T-helper 2 cell treated with Interferon-gamma antibody and Interleukin-4, amounts not matched to agents 100 ng/mL and 5 ng/mL, for 36 hours (primary cell): Measurements from ENCODE around the gene ROCK2. TPM values are rescaled to one million over a fixed set of nuclear protein-coding genes. Genes with fewer than 3 reads are reported as not detected.

Experiments used
- intact Hi-C: fragments of 100-400 bp; cut with micrococcal nuclease; formaldehyde crosslinking; loops from one replicate; pipeline ENCODE4 v1.15.1; 2023
- total RNA-seq: library from RNA; stranded (reverse); gene quantifications from 2 replicates; pipeline ENCODE4 v1.2.3, GENCODE V29; 2022

Gene ROCK2
- 21.5 and 22.1 TPM in 2 replicates for total RNA-seq

DNA sequence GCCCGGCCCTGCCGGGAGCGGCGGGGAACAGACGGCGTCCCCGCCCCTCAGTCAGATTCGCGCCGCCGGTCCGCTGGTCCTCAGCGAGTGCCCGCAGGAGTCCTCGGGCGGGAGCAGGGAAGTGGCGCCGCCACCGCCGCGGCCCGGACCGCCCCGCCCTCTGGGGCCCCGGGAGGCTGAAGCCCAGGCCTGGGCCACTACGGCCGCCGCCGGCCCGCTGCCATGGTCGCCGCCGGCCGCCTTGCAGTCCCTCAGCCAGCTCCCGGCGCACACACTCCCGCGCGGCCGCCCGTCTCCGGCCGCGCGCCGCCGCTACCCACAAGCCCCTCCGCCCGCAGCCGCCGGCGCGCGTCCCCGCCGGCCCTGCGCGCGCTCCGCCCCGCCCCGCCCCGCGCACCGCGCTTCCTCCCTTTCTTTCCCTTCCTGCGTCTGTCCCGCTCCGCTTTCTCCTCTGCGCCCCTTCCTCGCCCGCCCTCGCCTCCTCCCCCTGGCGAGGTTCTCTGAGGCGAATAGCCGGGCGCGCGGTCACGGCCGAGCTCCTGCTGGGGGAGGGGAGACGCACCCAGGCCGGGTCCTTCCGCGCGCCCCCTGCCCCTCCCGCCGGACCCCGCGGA, at the start of gene ROCK2:
Gene ROCK2 (minus strand): TSS at position 295 of the 614 bp plus-strand sequence. CDS start 500 bp downstream, outside the sequence.
- intact Hi-C loops: loop anchor here (1.0 to 10.0 kb wide), 6 partner anchors 123 to 1370 kb away; partner anchors contain the start of genes E2F6, PDIA6, SLC66A3 and TRIB2

GRCh38 chr2:11393711-11394236, 49.3 kb upstream of the ROCK2 start:
- intact Hi-C loops: no loop called here

- intact Hi-C loops: no loop called here
Measured at GRCh38 chr2:11391942-11392266, 47.5 kb upstream of the ROCK2 start.

DNA sequence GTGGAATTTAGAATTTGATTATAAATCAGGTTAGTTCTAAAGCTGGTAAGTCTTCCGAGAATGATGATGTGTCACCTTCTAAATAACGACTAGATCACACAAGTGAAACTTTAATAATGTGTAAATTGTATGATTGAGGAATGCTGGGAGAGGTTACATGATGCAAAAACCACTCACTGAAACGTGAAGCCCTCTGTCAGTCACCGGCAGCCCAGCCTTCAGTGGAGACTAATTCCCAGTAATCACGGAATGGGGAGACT, 45.9 kb upstream of the ROCK2 start:
- intact Hi-C loops: no loop called here

- intact Hi-C loops: no loop called here
Measured at GRCh38 chr2:11389551-11390398, 45.3 kb upstream of the ROCK2 start.

GRCh38 chr2:11389052-11389420, 44.6 kb upstream of the ROCK2 start:
- intact Hi-C loops: no loop called here

- intact Hi-C loops: no loop called here
Measured at GRCh38 chr2:11388262-11389051, 44.0 kb upstream of the ROCK2 start.

DNA sequence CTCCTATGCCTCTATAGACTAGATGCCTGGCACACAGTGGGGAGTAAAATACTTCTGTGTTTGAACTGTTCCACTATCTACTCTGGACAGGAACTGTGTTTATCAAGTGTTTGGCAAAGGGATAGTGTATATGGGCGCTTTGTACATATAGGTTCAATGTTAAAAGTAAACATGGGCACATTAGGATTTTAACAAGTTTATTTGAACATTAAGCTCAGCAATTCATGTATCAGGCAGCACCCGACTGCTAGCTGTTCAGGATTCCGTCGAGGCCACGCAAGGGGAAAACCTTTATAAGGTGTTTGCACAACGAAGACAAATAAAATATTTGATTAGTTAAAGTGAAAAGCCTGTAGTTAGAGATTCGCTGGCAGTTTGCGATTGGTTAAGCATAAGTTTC, 43.4 kb upstream of the ROCK2 start:
- intact Hi-C loops: no loop called here

DNA sequence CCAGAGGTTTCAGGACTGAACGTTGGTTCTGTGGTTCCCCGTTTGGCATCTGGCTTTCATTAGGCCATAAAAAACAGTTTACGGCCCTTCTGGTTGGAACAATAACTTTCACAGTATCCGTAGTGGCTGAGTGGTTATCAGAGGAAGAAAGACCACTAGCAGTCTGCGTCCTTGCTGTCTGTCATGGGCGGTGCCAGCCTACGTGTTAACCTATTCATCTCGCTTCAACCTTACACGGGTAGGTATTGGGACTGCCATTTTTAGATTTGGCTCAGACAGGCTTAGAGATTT, 42.6 kb upstream of the ROCK2 start:
- intact Hi-C loops: no loop called here

DNA sequence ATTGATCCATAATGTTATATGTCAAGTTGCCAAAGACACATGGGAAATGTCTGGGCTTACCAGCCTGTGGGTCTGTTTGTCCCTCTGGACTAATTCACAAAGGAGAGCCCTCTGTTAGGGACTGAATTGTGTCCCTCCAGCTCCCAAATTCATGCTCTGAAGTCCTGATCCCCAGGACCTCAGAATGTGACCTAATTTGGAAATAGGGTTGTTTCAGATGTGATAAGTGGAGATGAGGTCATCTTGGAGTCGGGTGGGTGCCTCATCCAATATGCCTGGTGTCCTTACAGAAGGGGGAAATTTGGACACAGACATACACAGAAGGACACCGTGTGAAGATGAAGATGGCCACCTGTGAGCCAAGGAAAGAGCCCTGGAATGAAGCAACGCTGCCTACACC, 41.4 kb upstream of the ROCK2 start:
- intact Hi-C loops: no loop called here

GRCh38 chr2:11385216-11385615, 40.8 kb upstream of the ROCK2 start:
- intact Hi-C loops: no loop called here

DNA sequence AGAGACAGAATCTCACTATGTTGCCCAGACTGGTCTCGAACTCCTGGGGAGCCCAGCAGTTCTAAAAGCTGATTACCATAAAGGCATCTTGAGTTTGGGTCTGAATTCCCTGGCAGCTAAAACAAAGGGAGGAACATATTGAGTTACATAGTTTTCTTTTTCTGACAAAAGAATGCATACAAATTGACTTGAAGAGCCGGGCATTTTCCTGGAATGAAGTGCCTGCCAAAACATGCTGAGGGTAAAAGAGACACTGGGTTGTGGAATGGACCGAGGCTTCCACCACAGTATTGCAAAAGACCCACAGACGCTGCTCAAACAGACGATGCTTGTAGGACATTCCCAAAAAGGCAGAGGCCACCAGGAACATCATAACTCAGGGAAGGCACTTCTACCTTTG, 35.1 kb upstream of the ROCK2 start:
- intact Hi-C loops: no loop called here

GRCh38 chr2:11377928-11378545, 33.6 kb upstream of the ROCK2 start:
- intact Hi-C loops: no loop called here

DNA sequence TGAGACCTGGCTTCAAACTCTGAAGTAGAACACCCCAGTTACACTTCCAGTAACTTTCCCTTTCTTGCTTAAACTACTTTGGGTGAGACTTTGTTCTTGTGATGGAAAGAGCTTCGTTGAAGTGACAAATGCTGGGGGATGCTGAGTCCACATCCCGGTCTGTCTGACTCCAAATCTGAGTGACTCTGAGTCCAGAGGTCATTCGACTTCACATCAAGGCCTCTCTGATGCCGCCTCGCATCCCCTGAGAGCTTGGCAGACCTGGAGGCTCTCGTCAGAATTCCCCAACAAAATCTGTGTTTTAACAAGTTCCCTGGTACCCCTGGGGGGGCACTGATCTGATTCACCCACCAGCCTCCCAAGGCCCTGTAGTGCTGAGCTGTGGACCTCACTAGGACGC, 31.6 kb upstream of the ROCK2 start:
- intact Hi-C loops: no loop called here

GRCh38 chr2:11375689-11376027, 31.2 kb upstream of the ROCK2 start:
- intact Hi-C loops: no loop called here

- intact Hi-C loops: no loop called here
Measured at GRCh38 chr2:11375025-11375688, 30.7 kb upstream of the ROCK2 start.

DNA sequence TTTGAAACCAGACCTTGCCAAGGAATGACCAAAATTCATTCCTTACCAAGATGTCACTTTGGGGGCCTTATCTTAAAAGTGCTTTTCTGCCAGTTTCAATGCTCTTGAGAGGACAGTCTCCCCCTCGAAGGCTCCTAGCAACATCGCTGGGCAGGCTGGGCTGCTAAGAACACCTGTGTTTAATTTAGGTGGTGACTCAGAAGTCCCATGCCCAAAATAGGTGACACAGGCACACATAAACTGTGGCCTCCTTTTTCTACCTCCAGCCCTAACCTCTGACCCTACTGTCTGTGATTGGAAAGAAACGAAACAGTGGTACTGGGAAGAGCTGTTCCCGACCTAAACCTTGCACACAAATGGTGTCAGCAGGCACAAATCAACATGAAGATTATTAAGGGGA, 28.7 kb upstream of the ROCK2 start:
- intact Hi-C loops: no loop called here

- intact Hi-C loops: no loop called here
Measured at GRCh38 chr2:11371092-11371937, 26.9 kb upstream of the ROCK2 start.

- intact Hi-C loops: no loop called here
Measured at GRCh38 chr2:11370377-11371091, 26.1 kb upstream of the ROCK2 start.

DNA sequence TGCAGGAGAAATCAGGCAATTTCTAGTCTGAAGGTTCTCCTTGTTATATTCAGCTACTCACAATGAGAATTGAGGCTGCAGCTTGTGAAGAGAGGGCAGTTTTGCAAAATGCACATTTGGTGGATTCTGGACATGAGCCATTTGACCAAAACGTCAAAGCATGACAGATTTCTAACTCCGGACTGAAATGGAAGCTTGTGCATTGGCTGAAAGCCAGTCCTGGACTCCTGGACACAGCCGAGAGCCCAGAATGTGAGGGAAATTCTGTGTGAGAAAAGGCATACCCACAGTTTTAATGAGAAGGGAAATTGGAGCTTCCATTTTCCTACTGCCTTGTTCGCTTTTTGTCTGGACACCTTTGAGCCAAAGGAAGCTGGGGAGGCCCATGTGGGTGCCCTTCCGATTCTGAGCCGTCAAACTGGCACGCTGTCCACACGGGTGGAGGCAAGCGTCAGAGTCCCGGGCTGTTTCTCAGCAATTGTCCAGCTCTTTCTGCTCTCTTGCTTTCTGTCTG, 23.7 kb upstream of the ROCK2 start:
- intact Hi-C loops: no loop called here
